ENCODE results near the gene MAML3. TPM values are rescaled to one million over a fixed set of nuclear protein-coding genes. Genes with fewer than 3 reads are reported as not detected.

Gene MAML3
- total RNA-seq, 1 donor from 2014 or later, result 0.54 TPM

DNA sequence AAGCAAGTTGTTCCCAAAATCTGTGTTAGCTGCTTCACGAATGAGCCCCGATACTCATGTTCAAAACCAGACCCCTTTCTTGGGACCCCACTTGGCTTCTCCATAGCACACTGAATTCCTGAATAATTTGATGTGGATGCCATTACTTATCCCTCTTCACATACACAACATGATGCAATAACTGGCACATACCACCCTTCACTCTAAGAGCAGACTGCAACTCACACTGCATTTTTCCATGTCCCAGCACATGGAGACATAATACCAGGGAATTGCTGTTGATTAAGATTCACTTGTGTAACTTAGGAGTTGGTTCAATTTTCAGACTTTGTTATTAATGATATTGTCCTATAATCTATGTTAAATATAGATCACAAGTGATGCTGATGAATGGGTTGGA, 213.4 kb downstream of the MAML3 start:
- no peak overlapping the region for H3K27ac Mint-ChIP-seq
- intact Hi-C loops (cut with micrococcal nuclease), result no loop called here
- H3K4me1 Mint-ChIP-seq, result no peaks in the 10 kb centered on the region
- H3K9me3 Mint-ChIP-seq, result peaks cover 3% of the 10 kb centered on the region
- peaks cover 2% of the 10 kb centered on the region for H3K27me3 Mint-ChIP-seq
- no peak for DNase-seq
- no peaks in the 10 kb centered on the region for H3K36me3 Mint-ChIP-seq (ENCODE audit: low read depth)
- no peak overlapping the region for H3K4me3 Mint-ChIP-seq

DNA sequence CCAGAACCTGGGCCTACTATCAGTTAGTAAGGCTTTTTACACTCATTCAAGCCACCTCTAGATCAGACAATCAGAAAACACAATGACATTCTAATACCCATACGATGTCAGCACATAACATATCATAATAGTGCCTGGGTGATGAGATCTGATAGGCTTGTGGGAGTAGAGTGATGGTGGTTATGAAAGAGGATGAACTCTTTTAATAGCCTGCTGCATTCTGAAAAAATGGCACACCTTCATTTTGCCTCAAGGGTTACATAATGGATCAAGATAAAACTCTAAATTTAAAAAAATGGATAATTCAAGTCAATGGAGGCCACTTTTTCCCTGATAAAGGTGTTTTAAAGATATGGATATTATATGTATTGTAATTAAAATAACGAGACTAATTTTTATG, 215.6 kb downstream of the MAML3 start:
- DNase-seq, result no peak
- H3K4me3 Mint-ChIP-seq, result no peak overlapping the region
- intact Hi-C loops (cut with micrococcal nuclease), result no loop called here
- H3K27ac Mint-ChIP-seq, result no peak overlapping the region
- no peaks in the 10 kb centered on the region for H3K36me3 Mint-ChIP-seq (ENCODE audit: low read depth)
- peaks cover 3% of the 10 kb centered on the region for H3K9me3 Mint-ChIP-seq
- peaks cover 2% of the 10 kb centered on the region for H3K27me3 Mint-ChIP-seq
- no peaks in the 10 kb centered on the region for H3K4me1 Mint-ChIP-seq

DNA sequence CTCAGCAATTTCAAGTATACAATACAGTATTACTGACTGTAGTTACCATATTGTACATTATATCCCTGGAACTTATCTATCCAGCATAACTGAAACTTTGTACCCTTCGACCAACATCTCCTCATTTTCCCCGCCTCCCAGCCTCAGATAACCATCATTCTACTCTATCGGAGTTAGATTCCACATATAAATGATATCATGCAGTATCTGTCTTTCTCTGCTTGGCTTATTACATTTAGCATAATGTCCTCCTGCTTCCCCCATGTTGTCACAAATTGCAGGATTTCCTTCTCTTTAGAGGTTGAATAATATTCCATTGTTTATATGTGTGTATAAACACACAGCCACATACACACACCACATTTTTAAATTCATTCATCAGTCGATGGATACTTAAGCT, 218.1 kb downstream of the MAML3 start:
- no peak overlapping the region for H3K27ac Mint-ChIP-seq
- no peak for DNase-seq
- no peak overlapping the region for H3K4me3 Mint-ChIP-seq
- peaks cover 3% of the 10 kb centered on the region for H3K9me3 Mint-ChIP-seq
- intact Hi-C loops (cut with micrococcal nuclease), result no loop called here
- no peaks in the 10 kb centered on the region for H3K36me3 Mint-ChIP-seq (ENCODE audit: low read depth)
- H3K27me3 Mint-ChIP-seq, result peaks cover 5% of the 10 kb centered on the region
- no peaks in the 10 kb centered on the region for H3K4me1 Mint-ChIP-seq

DNA sequence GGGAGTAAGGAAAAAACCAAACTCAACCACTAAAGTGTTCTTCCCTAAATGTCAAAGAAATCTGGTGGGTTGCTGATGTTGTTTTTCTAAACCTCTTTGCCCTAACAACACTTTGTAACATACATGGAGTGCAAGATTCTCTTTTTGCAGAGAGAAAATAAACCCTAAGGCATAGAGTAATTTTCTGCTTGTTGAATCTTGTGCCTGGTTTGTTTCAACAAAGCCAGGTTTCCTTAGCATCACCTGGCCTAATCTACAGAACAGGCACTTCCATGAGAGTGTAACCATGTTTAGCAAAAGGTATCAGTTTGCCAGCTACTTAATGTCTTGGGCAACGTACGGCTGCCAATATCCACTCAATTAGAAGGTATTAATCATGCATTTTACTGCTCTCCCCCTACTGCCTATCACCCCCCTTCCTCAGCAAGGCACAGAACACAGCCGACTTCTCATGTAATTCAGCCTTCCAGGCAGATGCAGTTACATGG, 219.2 kb downstream of the MAML3 start:
- Mint-ChIP-seq H3K4me3 (no peak overlapping the region), H3K27me3 (peaks cover 7% of the 10 kb centered on the region), H3K27ac (no peak overlapping the region), H3K4me1 (no peaks in the 10 kb centered on the region), H3K9me3 (no peaks in the 10 kb centered on the region), H3K36me3 (ENCODE audit: low read depth) (no peaks in the 10 kb centered on the region)
- intact Hi-C loops (cut with micrococcal nuclease), result no loop called here
- no peak for DNase-seq

DNA sequence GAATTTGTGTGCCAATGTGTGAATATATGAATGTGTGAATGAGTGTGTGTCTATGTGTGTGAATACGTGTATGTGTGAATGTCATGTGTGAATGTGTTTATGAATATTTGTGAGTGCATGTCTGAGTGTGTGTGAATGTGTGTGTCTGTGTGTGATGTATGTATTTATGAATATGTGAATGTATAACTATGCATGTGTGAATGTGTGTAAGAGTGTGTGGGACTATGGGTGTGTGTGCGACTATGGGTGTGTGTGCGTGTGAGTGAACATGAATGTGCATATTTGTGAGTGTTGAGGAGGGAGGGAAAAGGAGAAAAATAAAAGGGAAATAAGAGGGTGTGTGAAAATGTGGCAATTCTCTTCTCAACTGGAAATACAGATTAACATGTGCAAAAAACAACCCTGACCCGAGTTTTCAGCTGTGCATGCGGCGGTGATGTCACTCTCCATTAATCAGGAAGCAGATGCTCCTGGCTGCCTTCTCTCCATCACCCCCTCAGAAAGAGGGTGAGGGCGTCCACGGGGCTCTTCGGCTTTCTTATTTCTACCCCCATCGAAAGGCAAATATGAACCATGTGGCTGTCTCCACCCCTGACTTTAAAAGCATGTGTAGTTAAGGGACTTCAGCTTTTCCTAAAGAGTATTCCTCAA, 219.8 kb downstream of the MAML3 start:
- no peaks in the 10 kb centered on the region for H3K4me1 Mint-ChIP-seq
- H3K27ac Mint-ChIP-seq, result no peak overlapping the region
- intact Hi-C loops (cut with micrococcal nuclease), result no loop called here
- H3K27me3 Mint-ChIP-seq, result peaks cover 7% of the 10 kb centered on the region
- no peak for DNase-seq
- no peaks in the 10 kb centered on the region for H3K36me3 Mint-ChIP-seq (ENCODE audit: low read depth)
- no peaks in the 10 kb centered on the region for H3K9me3 Mint-ChIP-seq
- H3K4me3 Mint-ChIP-seq, result no peak overlapping the region

DNA sequence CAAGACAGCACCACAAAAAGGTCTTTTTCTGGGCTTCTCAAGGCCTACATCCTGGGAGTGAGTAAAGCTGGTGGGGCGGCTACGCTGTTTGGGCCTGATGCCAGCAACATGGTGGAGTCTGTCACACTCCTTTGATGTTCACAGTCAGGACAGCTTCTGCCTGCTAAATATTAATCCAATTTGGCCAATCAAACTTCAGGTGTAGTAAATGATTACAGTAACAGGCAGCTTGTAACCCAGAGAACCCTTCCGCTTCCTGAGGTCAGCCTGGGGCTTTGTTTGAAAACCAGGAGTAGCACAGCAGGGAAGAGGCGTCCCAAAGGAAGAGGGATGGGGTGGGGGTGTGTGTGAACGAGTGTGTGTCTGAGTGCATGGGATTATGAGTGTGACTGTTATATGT, 220.4 kb downstream of the MAML3 start:
- Mint-ChIP-seq H3K9me3 (no peaks in the 10 kb centered on the region), H3K27ac (no peak overlapping the region), H3K4me1 (no peaks in the 10 kb centered on the region), H3K27me3 (peaks cover 12% of the 10 kb centered on the region), H3K4me3 (no peak overlapping the region), H3K36me3 (ENCODE audit: low read depth) (no peaks in the 10 kb centered on the region)
- intact Hi-C loops (cut with micrococcal nuclease), result no loop called here
- no peak for DNase-seq

DNA sequence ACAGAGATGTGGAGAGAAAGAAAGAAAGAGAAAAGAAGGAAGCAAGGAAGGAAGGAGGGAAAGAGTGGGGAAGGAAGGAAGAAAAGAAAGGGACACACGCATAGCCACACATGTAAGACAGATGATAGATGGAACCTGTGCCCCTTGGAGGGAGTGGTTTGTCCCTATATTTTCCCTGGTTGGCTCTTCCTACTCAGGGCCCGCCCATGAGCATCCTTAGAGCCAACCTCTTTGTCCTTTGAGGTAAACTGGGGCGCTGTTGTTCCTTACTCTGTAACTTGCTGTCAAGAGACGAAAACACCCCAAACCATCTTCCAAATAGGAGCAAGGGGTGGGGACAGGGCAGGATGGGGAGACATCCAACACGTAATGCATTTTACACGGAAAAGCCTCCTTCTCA, 220.9 kb downstream of the MAML3 start:
- intact Hi-C loops (cut with micrococcal nuclease), result no loop called here
- no peak overlapping the region for H3K4me3 Mint-ChIP-seq
- H3K4me1 Mint-ChIP-seq, result no peaks in the 10 kb centered on the region
- no peak for DNase-seq
- H3K27ac Mint-ChIP-seq, result no peak overlapping the region
- no peaks in the 10 kb centered on the region for H3K9me3 Mint-ChIP-seq
- H3K36me3 Mint-ChIP-seq (ENCODE audit: low read depth), result no peaks in the 10 kb centered on the region
- H3K27me3 Mint-ChIP-seq, result peaks cover 15% of the 10 kb centered on the region

DNA sequence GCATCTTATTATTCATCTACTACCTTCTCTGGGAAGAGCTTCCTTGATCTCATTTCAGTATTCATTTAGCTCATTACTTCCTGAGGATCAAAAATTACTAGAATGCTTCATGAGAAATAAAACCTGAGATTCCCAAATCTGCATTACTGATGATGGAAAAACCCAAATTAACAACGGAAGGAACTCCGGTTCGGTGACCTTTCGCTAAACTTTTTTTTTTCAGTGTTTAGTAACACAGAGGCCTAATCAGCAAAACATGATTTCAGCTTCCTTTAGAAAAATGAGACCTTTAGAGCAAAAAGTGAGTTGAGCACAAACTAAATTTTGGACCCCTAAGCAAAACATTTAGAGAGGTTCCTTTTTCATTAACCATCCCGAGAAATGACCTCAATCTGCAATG, 229.2 kb downstream of the MAML3 start:
- Mint-ChIP-seq H3K4me3 (no peak overlapping the region), H3K27me3 (peaks cover 25% of the 10 kb centered on the region), H3K36me3 (ENCODE audit: low read depth) (no peaks in the 10 kb centered on the region), H3K27ac (no peak overlapping the region), H3K4me1 (no peaks in the 10 kb centered on the region), H3K9me3 (no peaks in the 10 kb centered on the region)
- intact Hi-C loops (cut with micrococcal nuclease), result no loop called here
- DNase-seq, result no peak

DNA sequence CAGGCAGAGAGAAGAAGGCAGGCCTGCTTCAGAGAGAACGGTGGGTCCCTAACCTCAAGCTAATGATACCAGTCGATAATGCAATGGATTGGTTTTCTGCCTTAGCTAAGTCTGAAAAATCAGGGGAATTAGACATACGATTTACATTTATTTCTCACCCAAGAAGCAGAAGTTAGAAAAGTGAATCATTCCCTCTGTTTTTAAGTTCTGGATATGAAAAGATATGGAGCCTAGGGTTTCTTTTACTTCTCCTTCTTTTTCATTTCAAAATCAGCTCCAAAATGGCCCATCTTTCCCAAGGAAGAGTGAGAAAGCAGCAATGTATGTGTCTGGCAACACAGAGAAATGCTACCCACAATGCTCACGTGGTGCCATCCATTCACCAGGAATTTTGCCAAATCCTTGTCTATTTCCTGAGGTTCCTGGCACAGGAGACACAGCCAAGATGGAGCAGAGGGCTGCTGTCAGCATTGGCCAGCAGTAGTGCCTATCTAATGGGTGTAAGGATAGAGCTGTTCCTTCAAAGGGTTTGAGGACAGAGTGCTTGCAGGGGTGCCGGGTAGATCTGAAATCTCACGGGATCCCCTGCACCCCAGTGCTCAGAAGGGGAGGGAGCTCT, 231.5 kb downstream of the MAML3 start:
- Mint-ChIP-seq H3K9me3 (no peaks in the 10 kb centered on the region), H3K27ac (no peak overlapping the region), H3K27me3 (peaks cover 29% of the 10 kb centered on the region), H3K4me1 (no peaks in the 10 kb centered on the region), H3K4me3 (no peak overlapping the region), H3K36me3 (ENCODE audit: low read depth) (no peaks in the 10 kb centered on the region)
- no peak for DNase-seq
- intact Hi-C loops (cut with micrococcal nuclease), result no loop called here

DNA sequence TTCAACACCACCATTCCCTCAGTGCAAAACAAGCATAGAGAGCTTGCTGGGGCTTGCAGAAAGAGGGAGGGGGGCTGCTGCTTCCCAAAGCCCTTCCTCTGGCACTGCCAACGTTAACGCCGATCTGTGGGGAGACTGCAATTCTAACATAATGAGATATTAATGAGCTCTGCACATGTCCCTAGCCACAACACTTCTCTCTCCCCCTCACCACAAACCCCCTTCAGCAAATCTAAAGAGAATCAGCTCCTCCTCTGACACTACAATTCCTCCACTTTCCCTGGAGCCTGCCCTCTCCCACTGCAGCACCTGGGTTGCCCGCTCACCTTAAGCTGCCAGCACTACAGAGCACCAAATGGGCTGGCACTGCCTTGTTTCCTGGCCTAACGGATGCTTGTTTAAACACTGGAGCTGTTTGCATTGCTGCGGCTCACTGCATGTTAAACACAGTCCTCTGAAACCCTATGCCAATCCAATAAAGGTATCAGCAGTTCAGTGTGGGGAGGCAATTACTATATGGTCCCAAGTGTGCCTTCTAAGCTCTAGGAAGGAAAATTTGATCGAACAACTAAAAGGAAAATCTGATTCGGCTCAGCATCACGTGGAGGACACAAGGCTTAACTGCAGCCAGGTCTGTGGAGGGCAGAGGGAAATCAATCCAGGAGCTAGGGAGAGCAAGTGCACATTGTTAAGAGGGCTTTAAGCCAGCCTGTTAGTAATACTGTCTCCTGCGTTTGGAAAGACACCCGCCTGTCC, 232.4 kb downstream of the MAML3 start:
- H3K27me3 Mint-ChIP-seq, result peaks cover 33% of the 10 kb centered on the region
- H3K9me3 Mint-ChIP-seq, result no peaks in the 10 kb centered on the region
- no peak overlapping the region for H3K4me3 Mint-ChIP-seq
- no peaks in the 10 kb centered on the region for H3K36me3 Mint-ChIP-seq (ENCODE audit: low read depth)
- DNase-seq, result no peak
- no peak overlapping the region for H3K27ac Mint-ChIP-seq
- no peaks in the 10 kb centered on the region for H3K4me1 Mint-ChIP-seq
- intact Hi-C loops (cut with micrococcal nuclease), result no loop called here

DNA sequence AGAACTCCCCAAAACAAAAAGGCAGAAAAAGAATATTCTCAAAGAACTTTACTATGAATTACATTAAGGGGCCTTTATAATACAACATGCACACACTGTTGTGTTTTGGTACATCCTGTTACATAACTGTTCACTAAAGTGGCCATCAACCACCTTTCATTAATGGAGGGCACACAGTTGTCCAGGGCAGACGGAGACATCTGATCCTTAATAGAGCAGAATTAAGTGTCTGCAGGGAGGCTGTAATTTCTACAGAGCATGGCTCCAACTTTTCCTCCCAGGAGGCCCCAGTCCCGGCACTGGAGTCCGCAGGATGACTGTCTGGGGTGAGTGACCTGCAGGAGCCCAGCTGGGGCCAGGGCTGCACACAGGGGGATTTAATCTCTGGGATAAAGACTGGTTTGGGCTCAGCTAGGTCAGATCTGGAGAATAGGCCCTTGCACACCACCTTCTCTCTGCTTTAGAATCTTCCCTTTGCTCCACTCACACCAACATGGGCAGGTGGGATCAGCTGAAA, 233.4 kb downstream of the MAML3 start:
- DNase-seq, result no peak
- Mint-ChIP-seq H3K4me3 (no peak overlapping the region), H3K4me1 (no peaks in the 10 kb centered on the region), H3K27me3 (peaks cover 33% of the 10 kb centered on the region), H3K9me3 (no peaks in the 10 kb centered on the region), H3K36me3 (ENCODE audit: low read depth) (no peaks in the 10 kb centered on the region), H3K27ac (no peak overlapping the region)
- intact Hi-C loops (cut with micrococcal nuclease), result no loop called here

DNA sequence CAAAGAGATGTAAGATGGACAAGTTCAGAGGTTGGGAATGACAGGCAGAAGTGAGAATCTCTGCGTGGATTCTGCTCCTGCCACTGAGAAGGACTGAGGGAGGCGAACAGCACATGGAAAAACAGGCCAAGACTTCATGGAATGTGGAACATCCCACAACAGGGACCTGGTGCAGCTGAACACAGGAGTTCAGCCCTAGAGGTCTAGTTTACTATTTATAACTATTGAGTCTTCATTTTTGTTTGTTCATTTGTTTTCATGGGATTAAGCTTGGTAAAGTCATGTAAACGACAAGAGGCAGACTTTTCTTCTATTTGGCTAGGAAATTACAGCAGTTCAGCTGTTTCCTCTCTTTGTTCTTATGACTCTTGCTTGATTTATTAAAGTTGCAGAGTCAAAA, 234.5 kb downstream of the MAML3 start:
- Mint-ChIP-seq H3K27ac (no peak overlapping the region), H3K36me3 (ENCODE audit: low read depth) (no peaks in the 10 kb centered on the region), H3K9me3 (no peaks in the 10 kb centered on the region), H3K27me3 (peaks cover 33% of the 10 kb centered on the region), H3K4me3 (no peak overlapping the region), H3K4me1 (no peaks in the 10 kb centered on the region)
- intact Hi-C loops (cut with micrococcal nuclease), result no loop called here
- no peak for DNase-seq

DNA sequence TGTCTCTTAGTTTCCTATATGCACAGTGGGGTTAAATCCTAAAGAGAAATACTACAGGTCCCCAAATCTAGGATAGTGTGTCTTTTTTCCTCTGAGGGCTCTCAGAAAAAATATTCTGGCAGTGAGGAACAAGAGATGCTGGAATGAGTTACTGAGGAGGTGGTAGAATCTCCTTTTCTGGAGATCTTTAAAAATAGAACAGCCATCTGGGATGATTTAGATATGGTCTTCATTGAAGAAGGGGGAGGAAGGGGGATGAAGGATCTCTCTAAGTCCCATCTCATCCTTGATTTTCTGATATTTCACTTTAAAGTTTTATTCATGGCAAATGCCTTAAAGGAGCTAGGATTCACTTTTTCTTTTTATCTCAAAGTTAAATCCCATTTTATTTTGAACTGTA, 235.0 kb downstream of the MAML3 start:
- DNase-seq, result no peak
- no peak overlapping the region for H3K4me3 Mint-ChIP-seq
- H3K27ac Mint-ChIP-seq, result no peak overlapping the region
- peaks cover 33% of the 10 kb centered on the region for H3K27me3 Mint-ChIP-seq
- intact Hi-C loops (cut with micrococcal nuclease), result no loop called here
- H3K9me3 Mint-ChIP-seq, result no peaks in the 10 kb centered on the region
- H3K36me3 Mint-ChIP-seq (ENCODE audit: low read depth), result no peaks in the 10 kb centered on the region
- no peaks in the 10 kb centered on the region for H3K4me1 Mint-ChIP-seq

DNA sequence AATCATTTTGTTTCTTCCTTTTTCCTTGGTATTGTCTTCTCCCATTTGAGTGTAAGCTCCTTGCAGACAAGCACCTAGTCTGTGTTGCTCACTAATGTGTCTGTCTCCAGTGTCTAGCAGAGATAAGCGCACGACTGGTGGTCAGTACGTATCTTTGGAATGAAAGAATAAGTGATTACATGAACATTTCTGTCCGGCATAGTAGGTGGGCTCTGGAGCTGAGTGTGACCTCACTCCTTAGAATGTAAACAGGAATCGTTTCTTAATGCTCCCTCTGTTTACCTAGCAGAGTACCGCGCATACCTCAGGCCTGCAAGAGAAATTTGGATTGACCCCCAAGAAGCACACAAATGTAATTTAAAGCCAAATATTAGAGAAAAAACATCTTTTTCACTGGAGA, 235.4 kb downstream of the MAML3 start:
- Mint-ChIP-seq H3K4me1 (no peaks in the 10 kb centered on the region), H3K27ac (no peak overlapping the region), H3K4me3 (no peak overlapping the region), H3K36me3 (ENCODE audit: low read depth) (no peaks in the 10 kb centered on the region), H3K9me3 (no peaks in the 10 kb centered on the region), H3K27me3 (peaks cover 30% of the 10 kb centered on the region)
- no peak for DNase-seq
- intact Hi-C loops (cut with micrococcal nuclease), result no loop called here

Data from activated CD4-positive, alpha-beta T cell treated with anti-CD3 and anti-CD28 coated beads, Interleukin-2, amount 10 ng/mL, durations not matched to agents 24 days and 14 days (primary cell).